Peyer's patch (tissue), 4 donors: ENCODE results near the gene SF3B2. TPM values are rescaled to one million over a fixed set of nuclear protein-coding genes. Genes with fewer than 3 reads are reported as not detected.

ENCODE experiments used
- DNase-seq, 3 donors: peaks; one replicate each; pipeline ENCODE4 v3.0.0-alpha.2; 2017 to 2019
- H3K27ac ChIP-seq, 4 donors: fragments of 200-600 bp; sonication (generic); one replicate each; pipeline ENCODE4 v1.5.1; 2016 to 2019
- H3K27me3 ChIP-seq, 2 donors: fragments of 200-600 bp; sonication (generic); one replicate each; pipeline ENCODE4 v1.5.1; 2019
- H3K36me3 ChIP-seq, 3 donors: fragments of 200-600 bp; sonication (generic); one replicate each; pipeline ENCODE4 v1.5.1; 2016 to 2019
- H3K4me1 ChIP-seq, 4 donors: fragments of 200-600 bp; sonication (generic); one replicate each; pipeline ENCODE4 v1.5.1; 2016 to 2019
- H3K4me3 ChIP-seq, 4 donors: fragments of 200-600 bp; sonication (generic); 1 replicate in 3 of 4; 2 replicates in 1 of 4; pipeline ENCODE4 v1.5.1; 2016 to 2019; ENCODE audit warnings: mild to moderate bottlenecking in 1 of 4
- H3K9me3 ChIP-seq, 4 donors: fragments of 200-600 bp; sonication (generic); one replicate each; pipeline ENCODE4 v1.5.1; 2016 to 2019; ENCODE audit warnings: mild to moderate bottlenecking in 1 of 4
- CTCF ChIP-seq, 6 experiments: fragments of 450-650 bp in 4 of 6; fragments of 200-600 bp in 2 of 6; sonication (generic) in 1 of 6; IDR thresholded peaks; one replicate each; pipeline ENCODE4 v1.5.1; 2017 to 2019; ENCODE audit warnings: antibody characterized with exemption in 6 of 6, mild to moderate bottlenecking in 3 of 6, moderate library complexity in 1 of 6
- POLR2A ChIP-seq, 2 donors: fragments of 450-650 bp; IDR thresholded peaks; one replicate each; pipeline ENCODE4 v1.5.1; 2017; ENCODE audit warnings: antibody characterized with exemption in 2 of 2, mild to moderate bottlenecking in 2 of 2, moderate library complexity in 2 of 2
- total RNA-seq, 4 donors: library from RNA; depleted of rRNA; stranded (reverse); fragments of >200 nt; gene quantifications; one replicate each; pipeline ENCODE4 v1.1.0, GENCODE V29; 2016

SF3B2 gene
- total RNA-seq, 4 donors from 2014 or later = 127 to 340 (median 171) TPM

GRCh38 chr11:66069715-66070603 is 17.8 kb downstream of the SF3B2 start, which contains the start of gene PACS1:
TSS of gene PACS1 (plus strand) at chr11:66070272. CDS start at chr11:66070487, 215 bp downstream.
- H3K36me3 ChIP-seq = peaks cover 0 to 43% (median 0%) of the 10 kb centered on the region in 3 donors
- H3K27ac ChIP-seq = peak within 1 kb of the TSS; percentile 88 to 97 (median 90)
- H3K27me3 ChIP-seq = no peaks in the 10 kb centered on the region
- H3K4me3 ChIP-seq = peak within 1 kb of the TSS; percentile 81 to 98 (median 96)
- peaks cover 0 to 30% (median 5%) of the 10 kb centered on the region in 4 donors for H3K4me1 ChIP-seq
- no peaks in the 10 kb centered on the region for H3K9me3 ChIP-seq
- peak; percentile 78 to 89 (median 84) for DNase-seq
- TF ChIP-seq POLR2A (IDR thresholded peaks at IDR 0.05) (peak; percentile 7 to 21), CTCF (IDR thresholded peaks at IDR 0.05) (peak in 3 of 6 experiments; percentile 36 to 45 (median 36))

GRCh38 chr11:66070604-66071380 is 18.6 kb downstream of the SF3B2 start:
- Histone ChIP-seq H3K4me1 (peaks cover 0 to 30% (median 5%) of the 10 kb centered on the region in 4 donors), H3K36me3 (peaks cover 0 to 35% (median 0%) of the 10 kb centered on the region in 3 donors), H3K27ac (peak overlapping the region; percentile 80 to 97 (median 88)), H3K4me3 (peak overlapping the region; percentile 81 to 98 (median 96)), H3K27me3 (no peaks in the 10 kb centered on the region), H3K9me3 (no peaks in the 10 kb centered on the region)
- DNase-seq = peak in 2 of 3 donors; percentile 60 to 70
- no peak for TF ChIP-seq POLR2A (IDR thresholded peaks at IDR 0.05)

- Histone ChIP-seq H3K4me1 (peaks cover 0 to 30% (median 5%) of the 10 kb centered on the region in 4 donors), H3K36me3 (peaks cover 0 to 29% (median 0%) of the 10 kb centered on the region in 3 donors), H3K27ac (peak overlapping the region; percentile 80 to 97 (median 88)), H3K27me3 (no peaks in the 10 kb centered on the region), H3K9me3 (no peaks in the 10 kb centered on the region), H3K4me3 (peak overlapping the region; percentile 81 to 98 (median 96))
- TF ChIP-seq CTCF (IDR thresholded peaks at IDR 0.05) = no peak
- no peak for TF ChIP-seq POLR2A (IDR thresholded peaks at IDR 0.05)
- DNase-seq = no peak
Observed at GRCh38 chr11:66071381-66071801, 19.2 kb downstream of the SF3B2 start.

- Histone ChIP-seq H3K36me3 (peaks cover 0 to 22% (median 0%) of the 10 kb centered on the region in 3 donors), H3K4me3 (no peak overlapping the region), H3K27ac (peak overlapping the region in 1 of 4 donors; percentile 97), H3K27me3 (no peaks in the 10 kb centered on the region), H3K9me3 (no peaks in the 10 kb centered on the region), H3K4me1 (peaks cover 0 to 30% (median 5%) of the 10 kb centered on the region in 4 donors)
- no peak for DNase-seq
- TF ChIP-seq CTCF (IDR thresholded peaks at IDR 0.05) (no peak), POLR2A (IDR thresholded peaks at IDR 0.05) (no peak)
Observed at GRCh38 chr11:66072081-66072480, 19.9 kb downstream of the SF3B2 start.

GRCh38 chr11:66072518-66072917 is 20.4 kb downstream of the SF3B2 start:
- Histone ChIP-seq H3K27ac (no peak overlapping the region), H3K4me1 (peaks cover 0 to 28% (median 5%) of the 10 kb centered on the region in 4 donors), H3K4me3 (no peak overlapping the region), H3K36me3 (peaks cover 0 to 17% (median 0%) of the 10 kb centered on the region in 3 donors), H3K27me3 (no peaks in the 10 kb centered on the region), H3K9me3 (no peaks in the 10 kb centered on the region)
- DNase-seq = no peak
- no peak for TF ChIP-seq CTCF (IDR thresholded peaks at IDR 0.05)
- TF ChIP-seq POLR2A (IDR thresholded peaks at IDR 0.05) = no peak
